ENCODE data around the gene AMD1. TPM values are rescaled to one million over a fixed set of nuclear protein-coding genes. Genes with fewer than 3 reads are reported as not detected.

The AMD1 gene
- total RNA-seq, 5 donors from 2014 or later (not counting 1 experiment from before 2014, with no cell fraction given) = 54.8 to 117 (median 57.6) TPM

DNA sequence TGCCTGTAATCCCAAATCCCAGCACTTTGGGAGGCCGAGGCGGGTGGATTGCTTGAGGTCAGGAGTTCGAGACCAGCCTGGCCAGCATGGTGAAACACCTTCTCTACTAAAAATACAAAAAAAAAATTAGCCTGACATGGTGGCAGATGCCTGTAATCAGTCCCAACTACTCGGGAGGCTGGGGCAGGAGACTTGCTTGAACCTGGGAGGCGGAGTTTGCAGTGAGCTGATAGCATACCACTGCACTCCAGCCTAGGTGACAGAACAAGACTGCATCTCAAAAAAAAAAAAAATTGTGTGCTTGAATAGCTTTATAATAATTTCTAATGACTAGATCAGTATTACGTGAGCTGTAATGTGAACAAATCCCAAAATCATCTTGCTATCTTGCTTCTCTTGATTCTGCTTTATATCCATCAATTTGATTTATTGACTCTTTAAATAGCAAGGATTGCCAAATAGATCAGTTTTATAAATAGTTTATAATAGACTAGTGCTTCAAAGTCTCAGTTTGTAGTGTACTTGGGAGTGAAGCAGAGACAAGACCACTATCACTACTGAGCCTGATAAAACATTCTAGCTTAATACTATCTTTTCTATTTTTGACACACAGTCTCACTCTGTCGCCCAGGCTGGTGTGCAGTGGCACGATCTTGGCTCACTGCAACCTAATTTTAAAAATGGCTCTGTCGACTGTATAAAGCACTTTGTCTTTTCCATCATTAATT is 7.1 kb downstream of the AMD1 start:
- H3K9me3 ChIP-seq = no peaks in the 10 kb centered on the region
- Mint-ChIP-seq H3K27me3 (no peaks in the 10 kb centered on the region), H3K4me1 (peaks cover 95 to 97% (median 96%) of the 10 kb centered on the region in 3 donors), H3K4me3 (peak overlapping the region in 2 of 3 donors; percentile 24 to 98), H3K9me3 (no peaks in the 10 kb centered on the region), H3K27ac (no peak overlapping the region), H3K36me3 (peaks cover 4% of the 10 kb centered on the region)
- DNase-seq (no peak), ATAC-seq (replicated peaks in 1 of 4) (no peak)
- no peaks in the 10 kb centered on the region for H3K27me3 ChIP-seq (replicated peaks in 1 of 2; ENCODE audit: control insufficient read depth in 2 of 2, extremely low read depth in 1 of 2, insufficient read depth in 2 of 2, low read length in 1 of 2)
- ChIA-PET CTCF (interaction anchor here in 1 of 2 donors (0.6 to 2.1 kb wide), 3 partner anchors 8 to 200 kb away, joined by 3 to 14 read pairs (median 4); no protein-coding TSS in a partner anchor), POLR2A (interaction anchor here in 1 of 2 donors (0.6 to 1.8 kb wide), 3 partner anchors 8 to 1389 kb away, joined by 3 to 7 read pairs (median 4); partner anchors contain the start of genes AMD1 and CDK19)
- no peak overlapping the region for H3K4me3 ChIP-seq (ENCODE audit: control insufficient read depth in 1 of 2, extremely low read depth in 1 of 2, low read length in 1 of 2)
- H3K27ac ChIP-seq (ENCODE audit: low read length) = no peak overlapping the region
- no peaks in the 10 kb centered on the region for H3K36me3 ChIP-seq (ENCODE audit: control insufficient read depth in 2 of 2, extremely low read depth in 1 of 2, insufficient read depth in 1 of 2, low read length in 1 of 2)
- 80% methylated on average over 2 of the region's 9 CpGs for WGBS (ENCODE audit: insufficient coverage)
- peaks cover 59 to 69% of the 10 kb centered on the region in 2 experiments for H3K4me1 ChIP-seq (ENCODE audit: control insufficient read depth in 1 of 2, extremely low read depth in 1 of 2, insufficient read depth in 2 of 2, low read length in 2 of 2)

DNA sequence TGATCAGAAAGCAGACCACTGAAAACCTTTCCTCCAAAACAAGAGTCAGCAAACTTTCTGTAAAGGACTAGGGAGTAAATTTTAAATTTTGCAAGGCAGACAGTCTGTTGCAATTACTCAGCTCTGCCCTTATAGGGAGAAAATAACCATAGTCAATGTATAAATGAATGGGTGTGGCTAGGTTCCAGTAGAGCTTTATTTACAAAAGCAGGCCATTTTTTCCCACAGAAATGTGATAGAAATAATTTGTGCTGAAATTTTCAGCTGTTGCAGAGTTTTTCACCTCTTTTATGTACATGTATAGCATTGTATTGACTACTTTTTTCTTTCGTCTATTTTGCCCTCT is 7.7 kb downstream of the AMD1 start:
- peaks cover 95 to 97% (median 96%) of the 10 kb centered on the region in 3 donors for H3K4me1 Mint-ChIP-seq
- ChIA-PET POLR2A (interaction anchor here in 1 of 2 donors (0.7 to 1.8 kb wide), 3 partner anchors 8 to 67 kb away, joined by 3 to 7 read pairs (median 4); partner anchors contain the start of genes AMD1 and CDK19), CTCF (interaction anchor here in 1 of 2 donors (0.8 to 2.1 kb wide), 2 partner anchors 8 to 200 kb away, joined by 4 to 14 read pairs; no protein-coding TSS in a partner anchor)
- no peaks in the 10 kb centered on the region for H3K9me3 ChIP-seq
- peak overlapping the region; percentile 8 to 12 for H3K27ac Mint-ChIP-seq
- DNase-seq = no peak
- no peak for ATAC-seq (replicated peaks in 1 of 4)
- H3K4me1 ChIP-seq (ENCODE audit: control insufficient read depth in 1 of 2, extremely low read depth in 1 of 2, insufficient read depth in 2 of 2, low read length in 2 of 2) = peaks cover 54 to 67% of the 10 kb centered on the region in 2 experiments
- peaks cover 4% of the 10 kb centered on the region for H3K36me3 Mint-ChIP-seq
- no peaks in the 10 kb centered on the region for H3K36me3 ChIP-seq (ENCODE audit: control insufficient read depth in 2 of 2, extremely low read depth in 1 of 2, insufficient read depth in 1 of 2, low read length in 1 of 2)
- WGBS (ENCODE audit: insufficient coverage) = no CpG with 5 or more reads among the region's 1 CpG
- H3K9me3 Mint-ChIP-seq = no peaks in the 10 kb centered on the region
- no peaks in the 10 kb centered on the region for H3K27me3 Mint-ChIP-seq
- no peak overlapping the region for H3K27ac ChIP-seq (ENCODE audit: low read length)
- no peak overlapping the region for H3K4me3 ChIP-seq (ENCODE audit: control insufficient read depth in 1 of 2, extremely low read depth in 1 of 2, low read length in 1 of 2)
- peak overlapping the region in 2 of 3 donors; percentile 24 to 98 for H3K4me3 Mint-ChIP-seq
- H3K27me3 ChIP-seq (replicated peaks in 1 of 2; ENCODE audit: control insufficient read depth in 2 of 2, extremely low read depth in 1 of 2, insufficient read depth in 2 of 2, low read length in 1 of 2) = no peaks in the 10 kb centered on the region

DNA sequence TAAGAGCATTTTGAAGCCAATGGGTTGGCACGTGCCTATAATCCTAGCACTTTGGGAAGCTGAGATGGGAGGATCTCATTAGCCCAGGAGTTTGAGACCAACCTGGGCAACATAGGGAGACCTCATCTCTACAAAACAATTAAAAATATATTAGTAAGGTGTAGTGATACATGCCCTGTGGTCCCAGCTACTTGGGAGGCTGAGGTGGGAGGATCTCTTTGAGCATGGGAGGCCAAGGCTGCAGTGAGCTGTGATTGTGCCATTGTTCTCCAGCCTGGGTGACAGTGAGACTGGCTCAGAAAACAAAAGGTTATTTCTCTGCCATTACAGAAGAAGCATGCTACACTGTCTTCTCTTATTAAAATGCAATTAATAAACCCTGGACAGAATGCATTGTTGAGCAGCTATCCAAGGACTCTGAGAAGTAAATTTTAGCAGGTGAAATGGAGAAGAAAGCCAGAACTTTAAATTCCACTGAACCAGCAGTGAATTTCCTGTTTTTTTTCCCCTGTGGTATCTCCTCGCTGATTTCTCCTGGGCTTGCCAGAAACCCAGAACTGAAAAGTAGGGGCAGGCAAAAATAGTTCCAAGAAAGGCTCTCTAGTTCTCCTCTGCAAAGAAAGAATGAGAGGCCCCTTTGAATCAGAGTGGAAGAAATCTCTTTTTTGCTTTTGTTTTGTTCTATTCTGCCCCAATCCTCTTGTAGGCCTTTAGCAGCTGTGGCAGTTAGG is 8.4 kb downstream of the AMD1 start:
- Mint-ChIP-seq H3K9me3 (no peaks in the 10 kb centered on the region), H3K4me1 (peaks cover 90 to 93% (median 93%) of the 10 kb centered on the region in 3 donors), H3K36me3 (peaks cover 4% of the 10 kb centered on the region), H3K27ac (peak overlapping the region; percentile 23 to 48), H3K4me3 (peak overlapping the region in 1 of 3 donors; percentile 98), H3K27me3 (no peaks in the 10 kb centered on the region)
- H3K36me3 ChIP-seq (ENCODE audit: control insufficient read depth in 2 of 2, extremely low read depth in 1 of 2, insufficient read depth in 1 of 2, low read length in 1 of 2) = no peaks in the 10 kb centered on the region
- CTCF ChIA-PET = interaction anchor here in 1 of 2 donors (2.1 kb wide), 1 partner anchor 201 kb away, joined by 14 read pairs; no protein-coding TSS in a partner anchor
- H3K4me3 ChIP-seq (ENCODE audit: control insufficient read depth in 1 of 2, extremely low read depth in 1 of 2, low read length in 1 of 2) = no peak overlapping the region
- POLR2A ChIA-PET = interaction anchor here (0.7 to 1.8 kb wide), 4 partner anchors 8 to 1509 kb away, joined by 3 to 7 read pairs (median 4); partner anchors contain the start of gene AMD1 (in 2 of the 2)
- H3K4me1 ChIP-seq (ENCODE audit: control insufficient read depth in 1 of 2, extremely low read depth in 1 of 2, insufficient read depth in 2 of 2, low read length in 2 of 2) = peaks cover 46 to 63% of the 10 kb centered on the region in 2 experiments
- DNase-seq (no peak), ATAC-seq (replicated peaks in 1 of 4) (no peak)
- no peak overlapping the region for H3K27ac ChIP-seq (ENCODE audit: low read length)
- WGBS (ENCODE audit: insufficient coverage) = no CpG with 5 or more reads among the region's 2 CpGs
- H3K27me3 ChIP-seq (replicated peaks in 1 of 2; ENCODE audit: control insufficient read depth in 2 of 2, extremely low read depth in 1 of 2, insufficient read depth in 2 of 2, low read length in 1 of 2) = no peaks in the 10 kb centered on the region
- H3K9me3 ChIP-seq = no peaks in the 10 kb centered on the region

DNA sequence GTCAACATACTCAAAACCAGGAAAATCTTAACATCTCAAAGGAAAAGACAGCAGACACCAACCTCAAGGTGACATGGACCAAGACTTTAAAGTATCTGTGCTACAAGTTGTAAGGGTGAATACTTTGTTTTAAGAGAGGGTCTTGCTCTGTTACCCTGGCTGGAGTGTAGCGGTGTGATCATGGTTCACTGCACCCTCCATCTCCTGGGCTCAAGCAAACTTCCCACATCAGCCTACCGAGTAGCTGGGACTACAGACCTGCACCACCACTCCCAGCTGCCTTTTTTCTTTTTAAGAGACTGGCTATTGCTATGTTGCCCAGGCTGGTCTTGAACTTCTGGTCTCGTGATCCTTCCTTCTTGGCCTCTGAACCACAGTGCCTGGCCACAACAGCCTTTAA is 9.7 kb downstream of the AMD1 start:
- no peak for ATAC-seq (replicated peaks in 1 of 4)
- WGBS (ENCODE audit: insufficient coverage) = 86% methylated on average over 2 of the region's 3 CpGs

DNA sequence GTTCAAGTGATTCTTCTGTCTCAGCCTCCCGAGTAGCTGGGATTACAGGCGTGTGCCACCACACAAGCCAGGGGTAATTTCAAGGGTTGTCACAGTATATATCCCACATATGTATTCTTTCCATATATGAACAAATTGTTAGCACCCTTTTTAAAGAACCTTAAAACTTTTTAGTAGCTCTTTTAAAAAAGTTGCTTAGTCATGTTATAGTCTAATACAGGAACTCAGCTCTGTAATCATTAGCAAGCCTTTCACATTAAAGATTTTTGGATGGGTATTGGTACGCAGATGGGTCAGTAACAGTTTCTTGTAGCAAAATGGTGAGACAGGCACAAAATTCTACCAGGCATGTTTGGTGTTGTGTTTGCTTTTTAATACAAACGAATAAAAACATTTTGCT is 10.9 kb downstream of the AMD1 start:
- Histone ChIP-seq H3K4me1 (ENCODE audit: control insufficient read depth in 1 of 2, extremely low read depth in 1 of 2, insufficient read depth in 2 of 2, low read length in 2 of 2) (peaks cover 23 to 51% of the 10 kb centered on the region in 2 experiments), H3K4me3 (ENCODE audit: control insufficient read depth in 1 of 2, extremely low read depth in 1 of 2, low read length in 1 of 2) (no peak overlapping the region), H3K9me3 (no peaks in the 10 kb centered on the region), H3K27ac (ENCODE audit: low read length) (no peak overlapping the region), H3K36me3 (ENCODE audit: control insufficient read depth in 2 of 2, extremely low read depth in 1 of 2, insufficient read depth in 1 of 2, low read length in 1 of 2) (peaks cover 0 to 14% of the 10 kb centered on the region in 2 donors), H3K27me3 (replicated peaks in 1 of 2; ENCODE audit: control insufficient read depth in 2 of 2, extremely low read depth in 1 of 2, insufficient read depth in 2 of 2, low read length in 1 of 2) (no peaks in the 10 kb centered on the region)
- 57% methylated on average over 1 of the region's 4 CpGs for WGBS (ENCODE audit: insufficient coverage)
- Mint-ChIP-seq H3K9me3 (no peaks in the 10 kb centered on the region), H3K27ac (peak overlapping the region; percentile 16 to 23), H3K4me1 (peaks cover 78 to 81% (median 79%) of the 10 kb centered on the region in 3 donors), H3K36me3 (peaks cover 13% of the 10 kb centered on the region), H3K27me3 (no peaks in the 10 kb centered on the region), H3K4me3 (peak overlapping the region in 1 of 3 donors; percentile 42)
- ChIA-PET POLR2A (interaction anchor here (0.6 to 2.5 kb wide), 3 partner anchors 11 to 70 kb away, joined by 4 to 15 read pairs (median 5); partner anchors contain the start of genes AMD1 (in 1 of the 2) and CDK19 (in 1 of the 2)), CTCF (interaction anchor here in 1 of 2 donors (1.1 kb wide), 1 partner anchor 9 kb away, joined by 3 read pairs; no protein-coding TSS in a partner anchor)
- ATAC-seq (replicated peaks in 1 of 4) (no peak), DNase-seq (no peak)

More for the DNA sequence above, 9.7 kb downstream of the AMD1 start:
- Histone ChIP-seq H3K36me3 (ENCODE audit: control insufficient read depth in 2 of 2, extremely low read depth in 1 of 2, insufficient read depth in 1 of 2, low read length in 1 of 2) (peaks cover 0 to 5% of the 10 kb centered on the region in 2 donors), H3K27ac (ENCODE audit: low read length) (no peak overlapping the region), H3K27me3 (replicated peaks in 1 of 2; ENCODE audit: control insufficient read depth in 2 of 2, extremely low read depth in 1 of 2, insufficient read depth in 2 of 2, low read length in 1 of 2) (no peaks in the 10 kb centered on the region), H3K4me1 (ENCODE audit: control insufficient read depth in 1 of 2, extremely low read depth in 1 of 2, insufficient read depth in 2 of 2, low read length in 2 of 2) (peaks cover 34 to 61% of the 10 kb centered on the region in 2 experiments), H3K9me3 (no peaks in the 10 kb centered on the region), H3K4me3 (ENCODE audit: control insufficient read depth in 1 of 2, extremely low read depth in 1 of 2, low read length in 1 of 2) (no peak overlapping the region)
- Mint-ChIP-seq H3K9me3 (no peaks in the 10 kb centered on the region), H3K4me3 (peak overlapping the region in 1 of 3 donors; percentile 20), H3K27ac (peak overlapping the region; percentile 40 to 44), H3K4me1 (peaks cover 84 to 87% (median 86%) of the 10 kb centered on the region in 3 donors), H3K27me3 (no peaks in the 10 kb centered on the region), H3K36me3 (peaks cover 10% of the 10 kb centered on the region)
- POLR2A ChIA-PET = interaction anchor here in 1 of 2 donors (0.7 to 2.5 kb wide), 2 partner anchors 8 to 10 kb away, joined by 3 to 15 read pairs; partner anchors contain the start of gene AMD1
- CTCF ChIA-PET = no interaction called here
- DNase-seq = no peak

Measured in T-cell (primary cell).